HG02884 (cell line): Measurements from ENCODE around the gene TRMT5.
A peak's percentile ranks its signal among the peaks of the same experiment; 100 is the strongest.

Experiments used
- ATAC-seq: cut with Tn5 transposase; IDR thresholded peaks from one replicate; pipeline ENCODE4 v1.9.1; 2021; ENCODE audit warnings: mild to moderate bottlenecking, moderate library complexity; ENCODE audit not compliant: unreplicated experiment

The TRMT5 gene

GRCh38 chr14:60965402-60965801 is 15.5 kb downstream of the TRMT5 start:
- ATAC-seq = no peak

DNA sequence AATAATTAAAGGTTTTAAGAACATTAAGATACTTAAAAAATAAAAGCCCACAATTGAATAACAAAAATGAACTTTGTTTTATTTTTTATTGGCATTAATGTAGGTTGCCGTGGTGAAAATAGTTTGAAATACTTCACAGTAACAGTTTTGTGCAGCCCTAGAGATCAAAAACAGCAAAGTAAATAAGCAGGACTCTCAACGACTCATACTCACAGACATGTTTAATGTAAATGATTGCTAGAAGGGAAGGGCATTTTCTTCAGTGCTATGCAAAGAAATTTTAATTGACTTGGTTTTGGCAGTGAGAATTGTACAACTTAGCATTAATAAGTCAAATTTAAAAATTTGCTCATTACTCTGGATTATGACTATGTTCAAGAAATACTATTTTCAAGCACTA is 16.0 kb downstream of the TRMT5 start:
- no peak for ATAC-seq

GRCh38 chr14:60963761-60964160 is 17.1 kb downstream of the TRMT5 start:
- no peak for ATAC-seq

DNA sequence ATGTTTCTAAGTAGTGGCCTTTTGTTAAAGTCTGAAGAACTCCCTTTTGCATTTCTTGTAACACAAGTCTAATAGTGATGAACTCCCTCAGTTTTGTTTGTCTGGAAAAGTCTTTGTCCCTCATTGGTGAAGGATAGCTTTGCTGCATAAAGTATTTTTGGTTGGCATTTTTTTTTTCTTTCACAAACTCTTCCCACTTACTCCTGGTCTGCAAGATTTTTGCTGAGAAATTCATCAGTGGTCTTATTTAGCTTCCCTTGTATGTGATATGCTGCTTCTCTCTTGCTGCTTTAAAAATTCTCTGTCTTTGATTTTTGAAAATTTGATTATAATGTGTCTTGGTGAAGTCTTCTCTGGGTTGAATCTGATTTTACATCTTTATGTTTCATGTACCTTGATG is 22.7 kb downstream of the TRMT5 start:
- ATAC-seq = no peak

DNA sequence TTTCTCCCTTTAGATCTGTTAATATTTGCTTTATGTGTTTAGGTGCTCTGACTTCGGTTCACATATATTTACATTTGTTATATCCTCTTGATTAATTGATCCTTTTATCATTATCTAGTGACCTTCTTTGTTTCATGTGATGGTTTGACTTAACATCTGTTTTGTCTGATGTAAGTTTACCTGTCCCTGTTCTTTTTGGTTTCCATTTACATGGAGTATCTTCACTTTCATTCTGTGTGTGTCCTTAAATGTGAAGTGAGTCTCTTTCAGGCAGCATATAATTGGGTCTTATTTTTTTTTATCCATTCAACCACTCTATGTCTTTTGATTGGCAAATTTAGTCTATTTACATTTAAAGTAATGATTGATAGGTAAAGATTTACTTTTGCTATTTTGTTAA is 24.2 kb downstream of the TRMT5 start:
- no peak for ATAC-seq

GRCh38 chr14:60956202-60956601 is 24.7 kb downstream of the TRMT5 start:
- ATAC-seq = no peak

DNA sequence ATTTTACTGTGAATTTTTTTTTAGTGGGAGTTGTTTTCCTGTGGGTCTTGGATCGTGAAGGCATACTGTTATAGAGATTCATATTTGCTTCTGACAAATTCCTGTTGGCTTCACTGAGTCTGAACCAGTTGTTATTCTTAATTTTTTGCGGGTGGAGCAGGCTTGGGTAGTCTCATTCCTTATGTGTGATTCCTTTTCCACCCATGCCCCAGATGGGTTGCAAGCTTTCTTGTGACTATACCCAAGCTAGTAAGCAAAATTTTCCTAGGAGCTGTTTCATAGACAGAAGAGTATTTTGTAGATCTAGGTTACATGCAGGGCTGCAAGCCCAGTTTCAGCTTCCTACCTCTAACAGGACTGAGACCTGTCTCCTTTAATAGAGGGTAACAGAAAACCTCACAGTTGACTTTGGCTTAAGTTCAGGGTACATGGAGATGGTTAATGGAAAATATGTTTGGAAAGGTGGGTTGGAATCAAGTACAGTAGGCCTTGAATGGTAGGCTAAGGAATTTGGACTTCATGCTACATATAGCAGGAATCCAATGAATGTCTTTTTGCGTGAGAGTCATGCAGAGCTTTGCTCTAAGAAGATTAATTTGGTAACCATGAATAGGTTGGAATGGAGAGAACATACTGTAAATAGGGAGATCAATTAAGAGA is 29.0 kb downstream of the TRMT5 start:
- ATAC-seq = no peak

GRCh38 chr14:60946773-60947172 is 34.1 kb downstream of the TRMT5 start:
- no peak for ATAC-seq

GRCh38 chr14:60945984-60946383 is 34.9 kb downstream of the TRMT5 start:
- ATAC-seq = no peak

- no peak for ATAC-seq
These were observed 36.7 kb downstream of the TRMT5 start for GRCh38 chr14:60944204-60944603.

DNA sequence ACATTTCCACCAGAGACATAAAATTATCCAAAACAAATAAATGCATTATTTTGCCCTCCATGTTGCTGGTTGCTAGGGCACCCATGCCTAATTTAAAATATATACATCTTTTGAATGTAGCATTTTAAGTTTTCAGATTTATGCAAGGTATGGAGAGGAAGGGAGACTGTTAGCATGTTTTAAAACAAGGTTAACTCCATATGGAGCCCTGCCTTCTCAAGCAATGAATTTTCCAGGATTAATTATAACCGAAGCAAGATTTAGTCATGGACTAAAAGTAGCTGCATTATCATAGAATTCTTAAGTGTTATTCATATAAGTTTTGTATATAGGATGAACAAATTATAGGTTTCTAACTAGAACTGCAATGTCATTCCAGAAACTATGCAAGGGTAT is 37.2 kb downstream of the TRMT5 start:
- ATAC-seq = no peak

- no peak for ATAC-seq
These were observed 45.6 kb downstream of the TRMT5 start for GRCh38 chr14:60935319-60935718.

DNA sequence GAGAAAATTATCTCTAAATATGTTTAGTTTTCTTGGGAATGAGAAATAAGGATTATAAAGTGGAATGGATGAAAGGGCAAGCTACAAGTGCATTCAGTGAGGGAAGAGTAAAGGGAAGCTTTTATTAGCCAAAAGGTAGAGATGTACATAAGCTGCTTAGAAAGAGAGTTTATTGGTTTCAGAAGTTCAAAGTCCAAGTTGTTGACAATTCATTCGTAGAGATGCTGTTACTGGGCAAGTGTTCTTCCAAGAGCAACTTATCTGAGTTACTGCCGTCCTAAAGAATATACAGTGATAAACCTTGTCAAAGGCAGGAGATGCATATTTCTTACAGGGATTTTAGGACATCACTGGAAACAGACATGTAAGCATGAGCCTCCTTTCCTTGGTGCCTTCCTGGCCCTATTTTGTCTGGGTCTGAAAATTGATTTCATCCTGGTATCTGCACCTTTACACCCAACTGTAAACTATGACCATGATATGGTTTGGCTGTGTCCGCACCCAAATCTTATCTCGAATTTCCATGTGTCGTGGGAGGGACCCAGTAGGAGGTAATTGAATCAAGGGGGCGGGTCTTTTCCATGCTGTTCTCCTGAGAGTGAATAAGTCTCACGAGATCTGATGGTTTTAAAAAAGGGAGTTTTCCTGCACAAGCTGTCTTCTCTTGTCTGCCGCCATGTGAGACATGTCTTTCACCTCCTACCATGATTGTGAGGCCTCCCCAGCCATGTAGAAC is 46.8 kb downstream of the TRMT5 start:
- ATAC-seq = no peak

GRCh38 chr14:60931218-60931617 is 49.7 kb downstream of the TRMT5 start:
- ATAC-seq = no peak

GRCh38 chr14:60926002-60926401 is 54.9 kb downstream of the TRMT5 start:
- peak; percentile 96 for ATAC-seq

GRCh38 chr14:60925286-60925685 is 55.6 kb downstream of the TRMT5 start:
- no peak for ATAC-seq

- ATAC-seq = no peak
These were observed 58.8 kb downstream of the TRMT5 start for GRCh38 chr14:60922050-60922449.
